Psoas muscle (tissue), 8 donors: ENCODE data around the gene PANK4. TPM values are rescaled to one million over a fixed set of nuclear protein-coding genes. Genes with fewer than 3 reads are reported as not detected.

Source experiments
- ATAC-seq, 4 donors: fragments of 200-7000 bp; cut with Tn5 transposase; one replicate each; pipeline ENCODE4 v1.9.1; 2020; ENCODE audit warnings: moderate library complexity in 3 of 4, mild to moderate bottlenecking in 2 of 4
- DNase-seq, 2 donors: peaks; one replicate each; pipeline ENCODE4 v3.0.0-alpha.2; 2020
- H3K27ac ChIP-seq: fragments of 200-600 bp; one replicate; pipeline ENCODE4 v1.8.0; 2022
- H3K27me3 ChIP-seq, 3 donors: fragments of 200-600 bp in 1 of 3; one replicate each; pipeline versions ENCODE4 v1.6.1 to v1.8.0; 2013 to 2022; ENCODE audit warnings: low read length in 2 of 3, mild to moderate bottlenecking in 2 of 3, moderate library complexity in 1 of 3; ENCODE audit not compliant: insufficient read depth in 3 of 3
- H3K36me3 ChIP-seq, 2 donors: fragments of 200-600 bp in 1 of 2; one replicate each; pipeline versions ENCODE4 v1.6.1 to v1.8.0; 2013 to 2022; ENCODE audit warnings: low read depth in 1 of 2, mild to moderate bottlenecking in 1 of 2, moderate library complexity in 1 of 2; ENCODE audit not compliant: insufficient read depth in 1 of 2
- H3K4me1 ChIP-seq: fragments of 200-600 bp; one replicate; pipeline ENCODE4 v1.8.0; 2022
- H3K4me3 ChIP-seq: fragments of 200-600 bp; one replicate; pipeline ENCODE4 v1.8.0; 2022; ENCODE audit warnings: mild to moderate bottlenecking
- H3K9me3 ChIP-seq: fragments of 200-600 bp; one replicate; pipeline ENCODE4 v1.8.0; 2022
- WGBS, 3 donors: extraction: QIAGEN DNeasy Blood & Tissue Kit; methylation state at CpG; one replicate each; pipeline versions ENCODE4 v1.1.6 to v1.1.7; 2013; 5-methylcytosine and 5-hydroxymethylcytosine counted together
- intact Hi-C, 2 donors: fragments of 100-400 bp; cut with DNase I; formaldehyde crosslinking; loops; one replicate each; pipeline versions ENCODE4 v1.11.0 to v1.14.2; 2022
- polyA plus RNA-seq, 3 donors: library from polyadenylated mRNA; stranded (reverse); fragments of 200-250 nt; gene quantifications; one replicate each; pipeline ENCODE4 v1.2.3, GENCODE V29; 2013
- total RNA-seq, 4 donors: library from RNA; stranded (reverse); fragmentation: NEBNext Ultra II Directional in 2 of 4; extraction: Animal tissue kit (Norgen Biotek cat#: 25700) in 2 of 4; gene quantifications; one replicate each; pipeline versions ENCODE4 v1.2.1 to v1.2.4, GENCODE V29; 2021 to 2023
- TF ChIP-seq, protein P1 (sequence below): fragments of 200-600 bp; IDR thresholded peaks from one replicate; pipeline ENCODE4 v1.8.0; 2022; ENCODE audit warnings: antibody characterized with exemption
- donor health status: healthy with polysubstance abuse.
- donor health status: DM: no; HTN: no; CAD: no; lungs with moderate emphysema.
- donor health status: Bipolar disorder and iron deficiency.
- donor health status: healthy.
- donor health status: DM: yes; HTN: yes; CAD: no.
- donor health status: DM: no; HTN: no; CAD: no.
- donor health status: DM: no; HTN: no; CAD: no.
- donor health status: DM: yes; HTN: yes; CAD: no.

PANK4 gene
- total and polyA plus RNA-seq, 7 donors = 29.0 to 45.1 (median 31.9) TPM

DNA sequence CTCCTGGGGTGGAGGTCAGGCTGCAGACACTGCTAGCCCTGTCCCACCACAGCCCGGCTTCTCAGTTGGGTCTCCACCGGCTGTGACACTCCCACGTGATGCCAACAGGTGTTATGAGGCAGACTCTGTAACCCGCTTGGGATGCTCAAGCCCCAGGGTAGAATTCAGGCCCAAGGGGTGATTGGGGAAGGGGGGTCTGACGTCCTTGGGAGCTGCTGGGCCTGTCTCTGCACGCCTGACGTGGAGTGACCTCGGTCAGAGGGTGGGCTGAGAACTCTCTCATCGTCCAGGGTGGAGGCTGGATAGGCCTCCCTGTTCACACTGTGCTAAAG lies 11.4 kb upstream of the PANK4 start:
- H3K27ac ChIP-seq = no peak overlapping the region
- DNase-seq = no peak
- no peaks in the 10 kb centered on the region for H3K36me3 ChIP-seq
- no peak overlapping the region for H3K4me3 ChIP-seq
- WGBS, 3 donors = 39 to 52% (median 48%) methylated on average over 9 of the region's 9 CpGs
- H3K4me1 ChIP-seq = peaks cover 6% of the 10 kb centered on the region
- H3K9me3 ChIP-seq = no peaks in the 10 kb centered on the region
- intact Hi-C loops = no loop called here
- no peak for ATAC-seq
- TF ChIP-seq, protein P1, sequence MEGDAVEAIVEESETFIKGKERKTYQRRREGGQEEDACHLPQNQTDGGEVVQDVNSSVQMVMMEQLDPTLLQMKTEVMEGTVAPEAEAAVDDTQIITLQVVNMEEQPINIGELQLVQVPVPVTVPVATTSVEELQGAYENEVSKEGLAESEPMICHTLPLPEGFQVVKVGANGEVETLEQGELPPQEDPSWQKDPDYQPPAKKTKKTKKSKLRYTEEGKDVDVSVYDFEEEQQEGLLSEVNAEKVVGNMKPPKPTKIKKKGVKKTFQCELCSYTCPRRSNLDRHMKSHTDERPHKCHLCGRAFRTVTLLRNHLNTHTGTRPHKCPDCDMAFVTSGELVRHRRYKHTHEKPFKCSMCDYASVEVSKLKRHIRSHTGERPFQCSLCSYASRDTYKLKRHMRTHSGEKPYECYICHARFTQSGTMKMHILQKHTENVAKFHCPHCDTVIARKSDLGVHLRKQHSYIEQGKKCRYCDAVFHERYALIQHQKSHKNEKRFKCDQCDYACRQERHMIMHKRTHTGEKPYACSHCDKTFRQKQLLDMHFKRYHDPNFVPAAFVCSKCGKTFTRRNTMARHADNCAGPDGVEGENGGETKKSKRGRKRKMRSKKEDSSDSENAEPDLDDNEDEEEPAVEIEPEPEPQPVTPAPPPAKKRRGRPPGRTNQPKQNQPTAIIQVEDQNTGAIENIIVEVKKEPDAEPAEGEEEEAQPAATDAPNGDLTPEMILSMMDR = no peak
- peaks cover 0 to 34% (median 18%) of the 10 kb centered on the region in 3 donors for H3K27me3 ChIP-seq

DNA sequence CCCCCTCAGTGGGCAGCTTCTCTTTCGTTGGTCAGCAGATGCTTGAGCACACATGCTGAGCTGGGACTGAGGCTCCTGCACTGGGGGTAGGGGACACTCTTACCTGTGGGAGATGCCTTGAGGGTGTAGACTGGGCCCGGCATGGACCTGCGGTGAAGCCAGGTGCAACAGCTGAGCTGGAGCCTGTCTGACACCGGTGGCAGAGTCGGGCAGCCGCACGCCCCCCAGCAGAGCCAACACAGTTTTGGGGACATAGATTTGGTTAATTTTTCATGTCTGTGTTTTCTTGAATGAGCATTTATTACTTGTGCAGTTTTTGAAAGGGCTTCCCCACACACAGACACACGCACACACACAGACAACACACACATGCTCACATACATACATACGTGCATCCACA lies 9.6 kb upstream of the PANK4 start:
- Histone ChIP-seq H3K4me1 (peaks cover 22% of the 10 kb centered on the region), H3K9me3 (no peaks in the 10 kb centered on the region), H3K27ac (no peak overlapping the region), H3K27me3 (peaks cover 0 to 28% (median 10%) of the 10 kb centered on the region in 3 donors), H3K36me3 (no peaks in the 10 kb centered on the region), H3K4me3 (no peak overlapping the region)
- ATAC-seq = no peak
- TF ChIP-seq, protein P1 = no peak
- DNase-seq = no peak
- WGBS, 3 donors = 63 to 74% (median 65%) methylated on average over 9 of the region's 9 CpGs
- intact Hi-C loops = no loop called here

DNA sequence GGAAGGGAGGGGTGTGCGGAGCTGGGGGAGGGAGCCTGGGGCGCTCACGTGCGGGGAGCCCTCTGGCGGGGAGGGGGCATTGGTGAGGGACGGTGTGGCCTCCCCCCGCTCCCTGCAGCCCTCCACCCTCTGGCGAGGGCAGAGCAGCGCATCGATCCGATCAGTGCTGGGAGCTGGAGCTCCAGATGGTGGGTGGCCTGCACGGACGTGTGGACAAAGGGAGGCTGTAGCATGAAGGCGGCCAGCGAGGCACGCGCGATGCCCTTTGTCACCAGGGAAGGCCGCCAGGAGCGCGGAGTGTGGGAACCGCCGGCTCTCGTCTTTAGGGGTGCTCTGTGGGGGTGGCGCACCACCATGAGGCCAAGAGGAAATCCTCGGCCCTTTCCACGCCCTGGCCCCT lies 9.1 kb upstream of the PANK4 start:
- H3K36me3 ChIP-seq = no peaks in the 10 kb centered on the region
- H3K4me1 ChIP-seq = peaks cover 27% of the 10 kb centered on the region
- H3K27me3 ChIP-seq = peaks cover 0 to 22% (median 8%) of the 10 kb centered on the region in 3 donors
- TF ChIP-seq, protein P1 = no peak
- no peak overlapping the region for H3K4me3 ChIP-seq
- intact Hi-C loops = no loop called here
- no peaks in the 10 kb centered on the region for H3K9me3 ChIP-seq
- no peak overlapping the region for H3K27ac ChIP-seq
- 43 to 54% (median 50%) methylated on average over 22 to 27 of the region's 27 CpGs for WGBS, 3 donors
- ATAC-seq (no peak), DNase-seq (no peak)

DNA sequence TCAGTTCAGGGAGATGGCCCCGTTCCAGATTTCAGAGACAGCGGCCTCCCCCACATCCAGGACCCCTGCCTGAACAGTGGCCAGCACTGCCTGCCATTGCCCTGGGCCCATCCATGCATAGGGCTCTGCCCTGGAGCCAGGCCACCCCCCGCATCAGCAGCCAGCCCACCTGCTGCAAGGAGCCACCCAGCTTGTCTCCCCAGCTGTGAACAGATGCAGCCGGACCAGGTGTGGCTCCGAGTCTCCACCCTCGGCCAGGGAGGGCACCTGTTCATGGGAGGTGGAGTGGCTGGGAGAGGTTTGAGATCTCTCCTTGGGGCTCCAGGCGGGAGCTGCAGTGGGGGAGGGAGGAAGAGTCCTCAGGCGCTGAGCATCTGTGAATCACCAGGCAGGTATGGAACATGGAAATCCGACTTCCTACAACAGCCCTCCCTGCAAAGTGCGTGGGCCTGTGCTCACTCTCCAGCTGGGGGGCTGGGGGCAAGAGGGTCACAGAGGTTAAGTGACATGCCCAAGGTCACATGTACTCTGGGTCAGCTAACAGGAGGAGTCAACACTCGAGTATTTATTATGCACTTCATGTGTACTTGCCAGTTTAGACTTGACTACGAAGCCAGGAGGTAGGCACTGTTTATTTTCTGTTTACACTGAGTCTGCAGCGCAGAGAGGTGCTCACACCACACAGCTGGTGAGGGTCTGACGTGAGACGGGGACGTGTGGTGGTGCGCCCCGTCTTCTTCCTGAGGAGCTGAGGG lies 8.5 kb upstream of the PANK4 start:
- Histone ChIP-seq H3K4me1 (peaks cover 30% of the 10 kb centered on the region), H3K27me3 (peaks cover 0 to 16% (median 8%) of the 10 kb centered on the region in 3 donors), H3K9me3 (no peaks in the 10 kb centered on the region), H3K4me3 (no peak overlapping the region), H3K36me3 (no peaks in the 10 kb centered on the region), H3K27ac (no peak overlapping the region)
- intact Hi-C loops = loop anchor here (1.0 to 5.0 kb wide), 3 partner anchors 10 to 343 kb away; partner anchors contain the start of genes FAAP20 (in 1 of the 2) and PEX10 (in 1 of the 2)
- 48 to 57% (median 53%) methylated on average over 18 of the region's 18 CpGs for WGBS, 3 donors
- ATAC-seq (no peak), DNase-seq (no peak)
- TF ChIP-seq, protein P1 = no peak
